HG03135 (cell line): ENCODE results near the gene USP17L13.
"Not testable (repeated sequence)": the region's sequence is repeated elsewhere in the genome, so short reads cannot be mapped to it uniquely, and the experiment has no call there.

Source experiments
- ATAC-seq: cut with Tn5 transposase; IDR thresholded peaks from one replicate; pipeline ENCODE4 v1.9.1; 2021; ENCODE audit warnings: mild to moderate bottlenecking, moderate library complexity; ENCODE audit not compliant: unreplicated experiment

Gene USP17L13

DNA sequence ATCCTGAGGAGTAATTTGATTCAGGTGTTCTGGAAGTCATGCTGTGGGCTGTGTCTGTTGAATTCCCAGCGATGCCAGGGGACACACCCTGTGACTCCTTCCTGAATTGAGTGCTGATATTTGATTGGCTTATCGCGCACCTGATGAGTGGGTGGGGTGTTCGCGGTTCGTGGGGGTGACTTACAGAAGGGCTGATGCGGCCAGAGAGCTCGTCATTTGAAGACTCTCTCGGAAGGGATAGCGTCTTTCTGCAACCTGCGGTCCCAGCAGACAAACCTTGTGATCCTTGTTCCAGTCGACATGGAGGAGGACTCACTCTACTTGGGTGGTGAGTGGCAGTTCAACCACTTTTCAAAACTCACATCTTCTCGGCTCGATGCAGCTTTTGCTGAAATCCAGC is at the start of gene USP17L13:
TSS of gene USP17L13 (plus strand) at position 301 of the 400 bp plus-strand sequence. CDS start at position 301, 0 bp downstream.
- not testable (repeated sequence) for ATAC-seq

- not testable (repeated sequence) for ATAC-seq
These were observed 14.3 kb upstream of the USP17L13 start, which contains the start of gene USP17L10 for GRCh38 chr4:9210357-9210756. USP17L10 (plus strand) TSS chr4:9210657; CDS start chr4:9210657, 0 bp downstream.

DNA sequence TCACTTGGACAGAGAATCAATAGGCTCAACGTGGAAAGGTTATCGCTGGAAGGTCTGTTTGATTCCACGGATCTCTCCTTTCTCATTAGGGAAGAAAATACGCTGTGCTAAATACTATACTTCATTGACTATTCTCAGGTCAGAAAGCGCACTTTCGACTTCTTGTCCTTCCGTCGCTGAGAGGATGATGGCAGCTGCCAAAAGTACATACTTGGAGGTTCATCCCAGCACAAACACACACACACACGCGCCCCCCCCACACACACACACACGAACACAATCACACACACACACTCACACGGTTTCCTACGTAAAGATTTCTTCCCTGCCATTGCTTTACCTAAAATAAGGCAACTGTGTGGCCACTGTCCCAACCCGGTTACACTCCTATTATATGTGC is 10.0 kb upstream of the USP17L13 start:
- not testable (repeated sequence) for ATAC-seq

GRCh38 chr4:9215105-9215504 is 9.6 kb upstream of the USP17L13 start, which contains the start of gene USP17L11:
USP17L11 (plus strand) TSS chr4:9215405; CDS start chr4:9215405, 0 bp downstream.
- ATAC-seq, result not testable (repeated sequence)

GRCh38 chr4:9219852-9220251 is 4.8 kb upstream of the USP17L13 start, which contains the start of gene USP17L12:
USP17L12 (plus strand) TSS chr4:9220152; CDS start chr4:9220152, 0 bp downstream.
- not testable (repeated sequence) for ATAC-seq

DNA sequence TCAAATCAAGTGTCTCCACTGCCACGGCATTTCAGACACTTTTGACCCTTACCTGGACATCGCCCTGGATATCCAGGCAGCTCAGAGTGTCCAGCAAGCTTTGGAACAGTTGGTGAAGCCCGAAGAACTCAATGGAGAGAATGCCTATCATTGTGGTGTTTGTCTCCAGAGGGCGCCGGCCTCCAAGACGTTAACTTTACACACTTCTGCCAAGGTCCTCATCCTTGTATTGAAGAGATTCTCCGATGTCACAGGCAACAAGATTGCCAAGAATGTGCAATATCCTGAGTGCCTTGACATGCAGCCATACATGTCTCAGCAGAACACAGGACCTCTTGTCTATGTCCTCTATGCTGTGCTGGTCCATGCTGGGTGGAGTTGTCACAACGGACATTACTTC is 5.6 kb downstream of the USP17L13 start:
- not testable (repeated sequence) for ATAC-seq

DNA sequence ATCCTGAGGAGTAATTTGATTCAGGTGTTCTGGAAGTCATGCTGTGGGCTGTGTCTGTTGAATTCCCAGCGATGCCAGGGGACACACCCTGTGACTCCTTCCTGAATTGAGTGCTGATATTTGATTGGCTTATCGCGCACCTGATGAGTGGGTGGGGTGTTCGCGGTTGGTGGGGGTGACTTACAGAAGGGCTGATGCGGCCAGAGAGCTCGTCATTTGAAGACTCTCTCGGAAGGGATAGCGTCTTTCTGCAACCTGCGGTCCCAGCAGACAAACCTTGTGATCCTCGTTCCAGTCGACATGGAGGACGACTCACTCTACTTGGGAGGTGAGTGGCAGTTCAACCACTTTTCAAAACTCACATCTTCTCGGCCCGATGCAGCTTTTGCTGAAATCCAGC is 9.4 kb downstream of the USP17L13 start, which contains the start of gene USP17L15:
TSS of gene USP17L15 (plus strand) at position 301 of the 400 bp plus-strand sequence. CDS start at position 301, 0 bp downstream.
- not testable (repeated sequence) for ATAC-seq

- ATAC-seq, result not testable (repeated sequence)
These were observed 13.8 kb downstream of the USP17L13 start for GRCh38 chr4:9238461-9238860.

GRCh38 chr4:9243579-9243978 is 18.9 kb downstream of the USP17L13 start, which contains the start of gene USP17L17:
USP17L17 (plus strand) TSS chr4:9243879; CDS start chr4:9243879, 0 bp downstream.
- not testable (repeated sequence) for ATAC-seq

DNA sequence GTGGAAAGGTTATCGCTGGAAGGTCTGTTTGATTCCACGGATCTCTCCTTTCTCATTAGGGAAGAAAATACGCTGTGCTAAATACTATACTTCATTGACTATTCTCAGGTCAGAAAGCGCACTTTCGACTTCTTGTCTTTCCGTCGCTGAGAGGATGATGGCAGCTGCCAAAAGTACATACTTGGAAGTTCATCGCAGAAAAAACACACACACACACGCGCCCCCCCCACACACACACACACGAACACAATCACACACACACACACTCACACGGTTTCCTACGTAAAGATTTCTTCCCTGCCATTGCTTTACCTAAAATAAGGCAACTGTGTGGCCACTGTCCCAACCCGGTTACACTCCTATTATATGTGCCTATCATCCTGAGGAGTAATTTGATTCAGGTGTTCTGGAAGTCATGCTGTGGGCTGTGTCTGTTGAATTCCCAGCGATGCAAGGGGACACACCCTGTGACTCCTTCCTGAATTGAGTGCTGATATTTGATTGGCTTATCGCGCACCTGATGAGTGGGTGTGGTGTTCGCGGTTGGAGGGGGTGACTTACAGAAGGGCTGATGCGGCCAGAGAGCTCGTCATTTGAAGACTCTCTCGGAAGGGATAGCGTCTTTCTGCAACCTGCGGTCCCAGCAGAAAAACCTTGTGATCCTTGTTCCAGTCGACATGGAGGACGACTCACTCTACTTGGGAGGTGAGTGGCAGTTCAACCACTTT is 23.4 kb downstream of the USP17L13 start, which contains the start of gene USP17L18:
TSS of gene USP17L18 (plus strand) at position 678 of the 728 bp plus-strand sequence. CDS start at position 678, 0 bp downstream.
- ATAC-seq, result not testable (repeated sequence)

DNA sequence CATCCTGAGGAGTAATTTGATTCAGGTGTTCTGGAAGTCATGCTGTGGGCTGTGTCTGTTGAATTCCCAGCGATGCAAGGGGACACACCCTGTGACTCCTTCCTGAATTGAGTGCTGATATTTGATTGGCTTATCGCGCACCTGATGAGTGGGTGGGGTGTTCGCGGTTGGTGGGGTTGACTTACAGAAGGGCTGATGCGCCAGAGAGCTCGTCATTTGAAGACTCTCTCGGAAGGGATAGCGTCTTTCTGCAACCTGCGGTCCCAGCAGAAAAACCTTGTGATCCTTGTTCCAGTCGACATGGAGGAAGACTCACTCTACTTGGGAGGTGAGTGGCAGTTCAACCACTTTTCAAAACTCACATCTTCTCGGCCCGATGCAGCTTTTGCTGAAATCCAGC is 28.4 kb downstream of the USP17L13 start, which contains the start of gene USP17L19:
TSS of gene USP17L19 (plus strand) at position 301 of the 400 bp plus-strand sequence. CDS start at position 301, 0 bp downstream.
- ATAC-seq, result not testable (repeated sequence)

DNA sequence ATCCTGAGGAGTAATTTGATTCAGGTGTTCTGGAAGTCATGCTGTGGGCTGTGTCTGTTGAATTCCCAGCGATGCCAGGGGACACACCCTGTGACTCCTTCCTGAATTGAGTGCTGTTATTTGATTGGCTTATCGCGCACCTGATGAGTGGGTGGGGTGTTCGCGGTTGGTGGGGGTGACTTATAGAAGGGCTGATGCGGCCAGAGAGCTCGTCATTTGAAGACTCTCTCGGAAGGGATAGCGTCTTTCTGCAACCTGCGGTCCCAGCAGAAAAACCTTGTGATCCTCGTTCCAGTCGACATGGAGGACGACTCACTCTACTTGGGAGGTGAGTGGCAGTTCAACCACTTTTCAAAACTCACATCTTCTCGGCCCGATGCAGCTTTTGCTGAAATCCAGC is 33.1 kb downstream of the USP17L13 start, which contains the start of gene USP17L20:
TSS of gene USP17L20 (plus strand) at position 301 of the 400 bp plus-strand sequence. CDS start at position 301, 0 bp downstream.
- not testable (repeated sequence) for ATAC-seq

DNA sequence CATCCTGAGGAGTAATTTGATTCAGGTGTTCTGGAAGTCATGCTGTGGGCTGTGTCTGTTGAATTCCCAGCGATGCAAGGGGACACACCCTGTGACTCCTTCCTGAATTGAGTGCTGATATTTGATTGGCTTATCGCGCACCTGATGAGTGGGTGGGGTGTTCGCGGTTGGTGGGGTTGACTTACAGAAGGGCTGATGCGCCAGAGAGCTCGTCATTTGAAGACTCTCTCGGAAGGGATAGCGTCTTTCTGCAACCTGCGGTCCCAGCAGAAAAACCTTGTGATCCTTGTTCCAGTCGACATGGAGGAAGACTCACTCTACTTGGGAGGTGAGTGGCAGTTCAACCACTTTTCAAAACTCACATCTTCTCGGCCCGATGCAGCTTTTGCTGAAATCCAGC is 37.9 kb downstream of the USP17L13 start, which contains the start of gene USP17L21:
TSS of gene USP17L21 (plus strand) at position 301 of the 400 bp plus-strand sequence. CDS start at position 301, 0 bp downstream.
- ATAC-seq, result not testable (repeated sequence)

DNA sequence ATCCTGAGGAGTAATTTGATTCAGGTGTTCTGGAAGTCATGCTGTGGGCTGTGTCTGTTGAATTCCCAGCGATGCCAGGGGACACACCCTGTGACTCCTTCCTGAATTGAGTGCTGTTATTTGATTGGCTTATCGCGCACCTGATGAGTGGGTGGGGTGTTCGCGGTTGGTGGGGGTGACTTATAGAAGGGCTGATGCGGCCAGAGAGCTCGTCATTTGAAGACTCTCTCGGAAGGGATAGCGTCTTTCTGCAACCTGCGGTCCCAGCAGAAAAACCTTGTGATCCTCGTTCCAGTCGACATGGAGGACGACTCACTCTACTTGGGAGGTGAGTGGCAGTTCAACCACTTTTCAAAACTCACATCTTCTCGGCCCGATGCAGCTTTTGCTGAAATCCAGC is 42.6 kb downstream of the USP17L13 start, which contains the start of gene USP17L22:
TSS of gene USP17L22 (plus strand) at position 301 of the 400 bp plus-strand sequence. CDS start at position 301, 0 bp downstream.
- ATAC-seq, result not testable (repeated sequence)

DNA sequence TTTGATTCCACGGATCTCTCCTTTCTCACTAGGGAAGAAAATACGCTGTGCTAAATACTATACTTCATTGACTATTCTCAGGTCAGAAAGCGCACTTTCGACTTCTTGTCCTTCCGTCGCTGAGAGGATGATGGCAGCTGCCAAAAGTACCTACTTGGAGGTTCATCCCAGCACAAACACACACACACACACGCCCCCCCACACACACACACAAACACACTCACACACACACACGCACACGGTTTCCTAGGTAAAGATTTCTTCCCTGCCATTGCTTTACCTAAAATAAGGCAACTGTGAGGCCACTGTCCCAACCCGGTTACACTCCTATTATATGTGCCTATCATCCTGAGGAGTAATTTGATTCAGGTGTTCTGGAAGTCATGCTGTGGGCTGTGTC is 47.0 kb downstream of the USP17L13 start:
- not testable (repeated sequence) for ATAC-seq
